ENCODE results near the gene ID3. TPM values are rescaled to one million over a fixed set of nuclear protein-coding genes. Genes with fewer than 3 reads are reported as not detected.

ID3 gene
- total RNA-seq, 1 experiment from 2014 or later: 39.6 TPM

DNA sequence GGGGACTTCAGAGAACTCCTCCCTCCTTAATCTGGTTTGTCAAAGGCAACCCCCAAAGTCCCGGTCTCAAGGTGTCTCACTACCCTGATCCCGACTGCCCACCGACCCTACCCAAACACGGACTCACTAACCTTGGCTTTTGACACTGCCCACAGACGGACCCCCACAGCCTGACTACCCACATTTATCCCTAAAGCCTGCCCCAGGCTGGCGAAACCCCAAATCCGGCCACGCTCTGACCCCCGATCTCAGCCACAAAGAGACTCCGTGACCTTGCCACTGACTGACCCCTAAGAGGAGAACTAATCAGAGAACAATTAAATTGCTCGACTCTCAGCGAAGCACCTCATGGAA is 5.2 kb downstream of the ID3 start:
- Histone ChIP-seq H3K36me3 (ENCODE audit: control insufficient read depth, insufficient read depth, low read length) (peaks cover 6% of the 10 kb centered on the region; the same call in 1 of the 2 replicates), H3K27ac (ENCODE audit: low read length) (peak overlapping the region; percentile 88), H3K4me3 (ENCODE audit: low read depth in 2 of 2, low read length in 2 of 2) (peak overlapping the region; percentile 43 to 52), H3K27me3 (ENCODE audit: control insufficient read depth, insufficient read depth, low read length) (no peaks in the 10 kb centered on the region), H3K4me1 (ENCODE audit: control insufficient read depth, insufficient read depth, low read length) (peaks cover 38% of the 10 kb centered on the region), H3K9me3 (ENCODE audit: control insufficient read depth, insufficient read depth, low read depth, low read length) (no peaks in the 10 kb centered on the region)
- no TSS peak for BruUV-seq (replicated peaks)
- no peak for ATAC-seq
- TF ChIP-seq TCF7L2 (IDR thresholded peaks at IDR 0.05; ENCODE audit: low read depth, low read length) (no peak), CTCF (IDR thresholded peaks at IDR 0.05) (no peak), POLR2AphosphoS5 (IDR thresholded peaks at IDR 0.05; ENCODE audit: low read depth, low read length) (no peak), SIN3A (IDR thresholded peaks at IDR 0.05; ENCODE audit: borderline replicate concordance, insufficient read depth, low read depth, low read length) (no peak)
- TF ChIP-seq, protein P1, sequence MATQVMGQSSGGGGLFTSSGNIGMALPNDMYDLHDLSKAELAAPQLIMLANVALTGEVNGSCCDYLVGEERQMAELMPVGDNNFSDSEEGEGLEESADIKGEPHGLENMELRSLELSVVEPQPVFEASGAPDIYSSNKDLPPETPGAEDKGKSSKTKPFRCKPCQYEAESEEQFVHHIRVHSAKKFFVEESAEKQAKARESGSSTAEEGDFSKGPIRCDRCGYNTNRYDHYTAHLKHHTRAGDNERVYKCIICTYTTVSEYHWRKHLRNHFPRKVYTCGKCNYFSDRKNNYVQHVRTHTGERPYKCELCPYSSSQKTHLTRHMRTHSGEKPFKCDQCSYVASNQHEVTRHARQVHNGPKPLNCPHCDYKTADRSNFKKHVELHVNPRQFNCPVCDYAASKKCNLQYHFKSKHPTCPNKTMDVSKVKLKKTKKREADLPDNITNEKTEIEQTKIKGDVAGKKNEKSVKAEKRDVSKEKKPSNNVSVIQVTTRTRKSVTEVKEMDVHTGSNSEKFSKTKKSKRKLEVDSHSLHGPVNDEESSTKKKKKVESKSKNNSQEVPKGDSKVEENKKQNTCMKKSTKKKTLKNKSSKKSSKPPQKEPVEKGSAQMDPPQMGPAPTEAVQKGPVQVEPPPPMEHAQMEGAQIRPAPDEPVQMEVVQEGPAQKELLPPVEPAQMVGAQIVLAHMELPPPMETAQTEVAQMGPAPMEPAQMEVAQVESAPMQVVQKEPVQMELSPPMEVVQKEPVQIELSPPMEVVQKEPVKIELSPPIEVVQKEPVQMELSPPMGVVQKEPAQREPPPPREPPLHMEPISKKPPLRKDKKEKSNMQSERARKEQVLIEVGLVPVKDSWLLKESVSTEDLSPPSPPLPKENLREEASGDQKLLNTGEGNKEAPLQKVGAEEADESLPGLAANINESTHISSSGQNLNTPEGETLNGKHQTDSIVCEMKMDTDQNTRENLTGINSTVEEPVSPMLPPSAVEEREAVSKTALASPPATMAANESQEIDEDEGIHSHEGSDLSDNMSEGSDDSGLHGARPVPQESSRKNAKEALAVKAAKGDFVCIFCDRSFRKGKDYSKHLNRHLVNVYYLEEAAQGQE (IDR thresholded peaks at IDR 0.05; ENCODE audit: insufficient read depth in 1 of 2, low read depth in 2 of 2, low read length in 1 of 2): no peak
- POLR2A ChIA-PET: interaction anchor here (0.5 to 0.7 kb wide), 3 partner anchors 9 to 160 kb away, joined by 3 to 6 read pairs (median 4); no protein-coding TSS in a partner anchor
- intact Hi-C loops (cut with micrococcal nuclease; ENCODE audit: unreplicated experiment) (no loop called here), in situ Hi-C loops (cut with HindIII; ENCODE audit: low pct_unique_long_range_greater_than_20kb, low sequenced_read_pairs) (no loop called here)
- CTCF ChIA-PET: interaction anchor here (0.9 to 1.9 kb wide), 5 partner anchors 13 to 191 kb away, joined by 3 to 7 read pairs (median 4); no protein-coding TSS in a partner anchor
- no peak for DNase-seq (ENCODE audit: low read depth, low spot score)

- Histone ChIP-seq H3K27me3 (ENCODE audit: control insufficient read depth, insufficient read depth, low read length) (no peaks in the 10 kb centered on the region), H3K36me3 (ENCODE audit: control insufficient read depth, insufficient read depth, low read length) (peaks cover under 1% of the 10 kb centered on the region; the same call in 1 of the 2 replicates), H3K4me3 (ENCODE audit: low read depth in 2 of 2, low read length in 2 of 2) (peak overlapping the region; percentile 43 to 52), H3K9me3 (ENCODE audit: control insufficient read depth, insufficient read depth, low read depth, low read length) (no peaks in the 10 kb centered on the region), H3K27ac (ENCODE audit: low read length) (peak overlapping the region; percentile 88), H3K4me1 (ENCODE audit: control insufficient read depth, insufficient read depth, low read length) (peaks cover 38% of the 10 kb centered on the region)
- in situ Hi-C loops (cut with HindIII; ENCODE audit: low pct_unique_long_range_greater_than_20kb, low sequenced_read_pairs) (no loop called here), intact Hi-C loops (cut with micrococcal nuclease; ENCODE audit: unreplicated experiment) (no loop called here)
- TF ChIP-seq, protein P1 (IDR thresholded peaks at IDR 0.05; ENCODE audit: insufficient read depth in 1 of 2, low read depth in 2 of 2, low read length in 1 of 2): no peak
- TF ChIP-seq CTCF (IDR thresholded peaks at IDR 0.05): no peak
- TF ChIP-seq TCF7L2 (IDR thresholded peaks at IDR 0.05; ENCODE audit: low read depth, low read length): no peak
- TF ChIP-seq SIN3A (IDR thresholded peaks at IDR 0.05; ENCODE audit: borderline replicate concordance, insufficient read depth, low read depth, low read length): no peak
- no peak for TF ChIP-seq POLR2AphosphoS5 (IDR thresholded peaks at IDR 0.05; ENCODE audit: low read depth, low read length)
- ATAC-seq (no peak), DNase-seq (ENCODE audit: low read depth, low spot score) (no peak)
- CTCF ChIA-PET: interaction anchor here (1.0 to 3.8 kb wide), 4 partner anchors 81 to 191 kb away, joined by 4 to 12 read pairs (median 7); no protein-coding TSS in a partner anchor
- BruUV-seq (replicated peaks): no TSS peak
- POLR2A ChIA-PET: interaction anchor here (0.5 kb wide), 1 partner anchor 9 kb away, joined by 6 read pairs; no protein-coding TSS in a partner anchor
Observed at GRCh38 chr1:23553231-23554126, 5.8 kb downstream of the ID3 start.

All from Panc1 (cell line).